Measurements from ENCODE around the gene RGL1. TPM values are rescaled to one million over a fixed set of nuclear protein-coding genes. Genes with fewer than 3 reads are reported as not detected.

The RGL1 gene
- total RNA-seq, 1 experiment from 2014 or later: 1.3 TPM

DNA sequence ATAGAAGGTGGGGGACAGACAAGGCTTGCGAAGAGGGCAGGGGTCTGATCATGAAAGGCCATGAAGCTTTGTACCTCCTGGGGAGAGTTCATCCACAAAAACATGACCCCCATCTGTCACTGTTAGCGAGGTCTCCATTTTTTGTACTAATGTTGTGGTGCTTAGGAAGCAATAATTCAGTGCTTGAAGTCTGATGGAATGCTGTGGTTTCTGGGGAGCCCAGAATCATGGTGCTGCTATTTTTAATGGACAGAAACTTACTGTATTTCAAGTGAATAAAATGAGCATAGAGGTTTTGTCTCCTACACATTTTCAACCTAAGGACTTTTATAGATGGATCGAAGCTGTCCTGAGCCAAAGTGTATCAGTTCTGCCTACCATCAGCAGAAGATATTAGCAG, 28.2 kb upstream of the RGL1 start:
- Histone ChIP-seq H3K36me3 (ENCODE audit: control insufficient read depth in 1 of 2, insufficient read depth in 2 of 2, low read length in 2 of 2) (no peaks in the 10 kb centered on the region), H4K20me1 (ENCODE audit: insufficient read depth) (no peaks in the 10 kb centered on the region), H3K4me1 (ENCODE audit: control insufficient read depth in 1 of 2, insufficient read depth in 2 of 2, low read length in 2 of 2) (no peaks in the 10 kb centered on the region), H3K4me2 (ENCODE audit: low read length) (no peak overlapping the region), H3K27me3 (ENCODE audit: insufficient read depth, low read length) (no peaks in the 10 kb centered on the region), H3K9ac (ENCODE audit: low read length) (no peak overlapping the region), H3K4me3 (replicated peaks in 1 of 2; ENCODE audit: low read depth in 1 of 2, low read length in 2 of 2) (no peak overlapping the region), H3K27ac (ENCODE audit: low read depth, low read length) (no peak overlapping the region), H3K79me2 (ENCODE audit: insufficient read depth, low read length) (no peaks in the 10 kb centered on the region), H2AFZ (ENCODE audit: low read depth, low read length, poor library complexity, severe bottlenecking) (no peak overlapping the region), H3K9me3 (ENCODE audit: control insufficient read depth in 1 of 2, insufficient read depth in 1 of 2, low read depth in 1 of 2, low read length in 2 of 2) (no peaks in the 10 kb centered on the region; a peak in 1 of 4 replicates), H3K9me2 (ENCODE audit: insufficient read depth) (no peaks in the 10 kb centered on the region)
- DNase-seq (ENCODE audit: low read depth, low spot score) (no peak), ATAC-seq (no peak)
- ChIA-PET RAD21 (ENCODE audit: low non-redundant PET in 1 of 2, low total read pairs in 2 of 2, uncharacterized antibody in 2 of 2, unreplicated experiment in 2 of 2) (no interaction called here), CTCF (no interaction called here), POLR2A (no interaction called here)
- TF ChIP-seq CBX3 (IDR thresholded peaks at IDR 0.05; ENCODE audit: low read depth): no peak
- TF ChIP-seq TCF7L2 (IDR thresholded peaks at IDR 0.05; ENCODE audit: borderline replicate concordance, extremely low read depth, insufficient read depth, insufficient read length): no peak
- no peak for TF ChIP-seq JUND (IDR thresholded peaks at IDR 0.05)
- TF ChIP-seq SRF (IDR thresholded peaks at IDR 0.05; ENCODE audit: low read depth): no peak
- TF ChIP-seq EGR1 (IDR thresholded peaks at IDR 0.05; ENCODE audit: low read depth): no peak
- TF ChIP-seq EZH2 (IDR thresholded peaks at IDR 0.05): no peak
- no peak for TF ChIP-seq FOSL1 (IDR thresholded peaks at IDR 0.05; ENCODE audit: low read depth)
- no peak for TF ChIP-seq POLR2AphosphoS5 (IDR thresholded peaks at IDR 0.05; ENCODE audit: low read depth, low read length)
- no peak for TF ChIP-seq EZH2phosphoT487 (IDR thresholded peaks at IDR 0.05; ENCODE audit: borderline replicate concordance)
- no peak for TF ChIP-seq ZNF274 (IDR thresholded peaks at IDR 0.05; ENCODE audit: low read depth, low read length)
- TF ChIP-seq, protein P1, sequence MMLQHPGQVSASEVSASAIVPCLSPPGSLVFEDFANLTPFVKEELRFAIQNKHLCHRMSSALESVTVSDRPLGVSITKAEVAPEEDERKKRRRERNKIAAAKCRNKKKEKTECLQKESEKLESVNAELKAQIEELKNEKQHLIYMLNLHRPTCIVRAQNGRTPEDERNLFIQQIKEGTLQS (IDR thresholded peaks at IDR 0.05): no peak
- intact Hi-C loops (cut with micrococcal nuclease): no loop called here
- no TSS peak for BruUV-seq (replicated peaks)

DNA sequence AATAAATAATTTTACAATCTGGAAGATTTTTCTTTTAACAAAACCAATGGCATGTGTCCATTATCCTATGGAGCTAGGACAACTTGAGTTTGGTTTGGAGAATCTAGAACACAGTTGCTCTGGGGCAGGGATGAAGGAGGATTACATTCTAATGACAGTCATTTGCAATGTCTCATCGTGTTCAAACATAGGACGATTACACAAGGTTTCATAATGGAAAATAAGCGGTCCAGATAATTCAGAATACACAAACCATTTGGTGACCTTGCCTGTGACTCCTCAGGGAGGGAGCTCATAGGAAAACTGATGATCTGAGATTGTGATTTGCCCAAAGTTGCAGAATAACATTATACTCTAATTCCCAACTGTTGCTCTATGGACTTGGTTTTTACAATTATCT, 27.6 kb upstream of the RGL1 start:
- Histone ChIP-seq H3K79me2 (ENCODE audit: insufficient read depth, low read length) (no peaks in the 10 kb centered on the region), H2AFZ (ENCODE audit: low read depth, low read length, poor library complexity, severe bottlenecking) (no peak overlapping the region), H3K9ac (ENCODE audit: low read length) (no peak overlapping the region), H4K20me1 (ENCODE audit: insufficient read depth) (no peaks in the 10 kb centered on the region), H3K9me2 (ENCODE audit: insufficient read depth) (no peaks in the 10 kb centered on the region), H3K4me3 (replicated peaks in 1 of 2; ENCODE audit: low read depth in 1 of 2, low read length in 2 of 2) (no peak overlapping the region), H3K27ac (ENCODE audit: low read depth, low read length) (no peak overlapping the region), H3K9me3 (ENCODE audit: control insufficient read depth in 1 of 2, insufficient read depth in 1 of 2, low read depth in 1 of 2, low read length in 2 of 2) (no peaks in the 10 kb centered on the region; a peak in 1 of 4 replicates), H3K36me3 (ENCODE audit: control insufficient read depth in 1 of 2, insufficient read depth in 2 of 2, low read length in 2 of 2) (no peaks in the 10 kb centered on the region), H3K4me2 (ENCODE audit: low read length) (no peak overlapping the region), H3K27me3 (ENCODE audit: insufficient read depth, low read length) (no peaks in the 10 kb centered on the region), H3K4me1 (ENCODE audit: control insufficient read depth in 1 of 2, insufficient read depth in 2 of 2, low read length in 2 of 2) (no peaks in the 10 kb centered on the region)
- RAD21 ChIA-PET (ENCODE audit: low non-redundant PET in 1 of 2, low total read pairs in 2 of 2, uncharacterized antibody in 2 of 2, unreplicated experiment in 2 of 2): no interaction called here
- no peak for TF ChIP-seq SRF (IDR thresholded peaks at IDR 0.05; ENCODE audit: low read depth)
- TF ChIP-seq, protein P2, sequence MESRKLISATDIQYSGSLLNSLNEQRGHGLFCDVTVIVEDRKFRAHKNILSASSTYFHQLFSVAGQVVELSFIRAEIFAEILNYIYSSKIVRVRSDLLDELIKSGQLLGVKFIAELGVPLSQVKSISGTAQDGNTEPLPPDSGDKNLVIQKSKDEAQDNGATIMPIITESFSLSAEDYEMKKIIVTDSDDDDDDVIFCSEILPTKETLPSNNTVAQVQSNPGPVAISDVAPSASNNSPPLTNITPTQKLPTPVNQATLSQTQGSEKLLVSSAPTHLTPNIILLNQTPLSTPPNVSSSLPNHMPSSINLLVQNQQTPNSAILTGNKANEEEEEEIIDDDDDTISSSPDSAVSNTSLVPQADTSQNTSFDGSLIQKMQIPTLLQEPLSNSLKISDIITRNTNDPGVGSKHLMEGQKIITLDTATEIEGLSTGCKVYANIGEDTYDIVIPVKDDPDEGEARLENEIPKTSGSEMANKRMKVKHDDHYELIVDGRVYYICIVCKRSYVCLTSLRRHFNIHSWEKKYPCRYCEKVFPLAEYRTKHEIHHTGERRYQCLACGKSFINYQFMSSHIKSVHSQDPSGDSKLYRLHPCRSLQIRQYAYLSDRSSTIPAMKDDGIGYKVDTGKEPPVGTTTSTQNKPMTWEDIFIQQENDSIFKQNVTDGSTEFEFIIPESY (IDR thresholded peaks at IDR 0.05; ENCODE audit: extremely low read depth, insufficient replicate concordance, low read length): no peak
- no peak for TF ChIP-seq TCF7L2 (IDR thresholded peaks at IDR 0.05; ENCODE audit: borderline replicate concordance, extremely low read depth, insufficient read depth, insufficient read length)
- TF ChIP-seq POLR2A (IDR thresholded peaks at IDR 0.05; ENCODE audit: borderline replicate concordance, extremely low read depth, insufficient read depth, insufficient read length): no peak
- TF ChIP-seq ZNF274 (IDR thresholded peaks at IDR 0.05; ENCODE audit: low read depth, low read length): no peak
- TF ChIP-seq, protein P3, sequence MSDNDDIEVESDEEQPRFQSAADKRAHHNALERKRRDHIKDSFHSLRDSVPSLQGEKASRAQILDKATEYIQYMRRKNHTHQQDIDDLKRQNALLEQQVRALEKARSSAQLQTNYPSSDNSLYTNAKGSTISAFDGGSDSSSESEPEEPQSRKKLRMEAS (IDR thresholded peaks at IDR 0.05): no peak
- TF ChIP-seq, protein P4, sequence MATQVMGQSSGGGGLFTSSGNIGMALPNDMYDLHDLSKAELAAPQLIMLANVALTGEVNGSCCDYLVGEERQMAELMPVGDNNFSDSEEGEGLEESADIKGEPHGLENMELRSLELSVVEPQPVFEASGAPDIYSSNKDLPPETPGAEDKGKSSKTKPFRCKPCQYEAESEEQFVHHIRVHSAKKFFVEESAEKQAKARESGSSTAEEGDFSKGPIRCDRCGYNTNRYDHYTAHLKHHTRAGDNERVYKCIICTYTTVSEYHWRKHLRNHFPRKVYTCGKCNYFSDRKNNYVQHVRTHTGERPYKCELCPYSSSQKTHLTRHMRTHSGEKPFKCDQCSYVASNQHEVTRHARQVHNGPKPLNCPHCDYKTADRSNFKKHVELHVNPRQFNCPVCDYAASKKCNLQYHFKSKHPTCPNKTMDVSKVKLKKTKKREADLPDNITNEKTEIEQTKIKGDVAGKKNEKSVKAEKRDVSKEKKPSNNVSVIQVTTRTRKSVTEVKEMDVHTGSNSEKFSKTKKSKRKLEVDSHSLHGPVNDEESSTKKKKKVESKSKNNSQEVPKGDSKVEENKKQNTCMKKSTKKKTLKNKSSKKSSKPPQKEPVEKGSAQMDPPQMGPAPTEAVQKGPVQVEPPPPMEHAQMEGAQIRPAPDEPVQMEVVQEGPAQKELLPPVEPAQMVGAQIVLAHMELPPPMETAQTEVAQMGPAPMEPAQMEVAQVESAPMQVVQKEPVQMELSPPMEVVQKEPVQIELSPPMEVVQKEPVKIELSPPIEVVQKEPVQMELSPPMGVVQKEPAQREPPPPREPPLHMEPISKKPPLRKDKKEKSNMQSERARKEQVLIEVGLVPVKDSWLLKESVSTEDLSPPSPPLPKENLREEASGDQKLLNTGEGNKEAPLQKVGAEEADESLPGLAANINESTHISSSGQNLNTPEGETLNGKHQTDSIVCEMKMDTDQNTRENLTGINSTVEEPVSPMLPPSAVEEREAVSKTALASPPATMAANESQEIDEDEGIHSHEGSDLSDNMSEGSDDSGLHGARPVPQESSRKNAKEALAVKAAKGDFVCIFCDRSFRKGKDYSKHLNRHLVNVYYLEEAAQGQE (IDR thresholded peaks at IDR 0.05; ENCODE audit: low read depth): no peak
- CTCF ChIA-PET: no interaction called here
- DNase-seq (ENCODE audit: low read depth, low spot score): no peak
- intact Hi-C loops (cut with micrococcal nuclease): no loop called here
- ATAC-seq: no peak
- POLR2A ChIA-PET: no interaction called here
- BruUV-seq (replicated peaks): no TSS peak
